ENCODE measurements around the gene ECD.

The ECD gene

GRCh38 chr10:73096449-73097304 lies 71.1 kb downstream of the ECD start, which contains the start of gene P4HA1:
Gene P4HA1 (minus strand): TSS chr10:73096866. CDS start chr10:73074883, 21,983 bp downstream.
- peak; percentile 94 for DNase-seq (ENCODE audit: low spot score)

- DNase-seq (ENCODE audit: low spot score) = peak; percentile 69
Observed at GRCh38 chr10:73096041-73096448, 71.8 kb downstream of the ECD start.

GRCh38 chr10:73095481-73096021 lies 72.3 kb downstream of the ECD start:
- DNase-seq (ENCODE audit: low spot score) = peak; percentile 47

- DNase-seq (ENCODE audit: low spot score) = no peak
Observed at GRCh38 chr10:73094986-73095480, 72.8 kb downstream of the ECD start.

GRCh38 chr10:73093922-73094850 lies 73.6 kb downstream of the ECD start:
- DNase-seq (ENCODE audit: low spot score) = peak; percentile 16

GRCh38 chr10:73092830-73093229 lies 75.0 kb downstream of the ECD start:
- no peak for DNase-seq (ENCODE audit: low spot score)

- DNase-seq (ENCODE audit: low spot score) = no peak
Observed at GRCh38 chr10:73088304-73088703, 79.5 kb downstream of the ECD start.

GRCh38 chr10:73086816-73087215 lies 81.0 kb downstream of the ECD start:
- DNase-seq (ENCODE audit: low spot score) = no peak

GRCh38 chr10:73084209-73084608 lies 83.6 kb downstream of the ECD start:
- DNase-seq (ENCODE audit: low spot score) = no peak
